ENCODE measurements around the gene RMND1. TPM values are rescaled to one million over a fixed set of nuclear protein-coding genes. Genes with fewer than 3 reads are reported as not detected.

RMND1 gene
- total RNA-seq, 2 experiments from 2014 or later, result 6.5 to 7.5 TPM

- H3K27me3 Mint-ChIP-seq, result peaks cover 40% of the 10 kb centered on the region
- DNase-seq (no peak), ATAC-seq (ENCODE audit: poor library complexity) (no peak)
- Histone ChIP-seq H3K4me1 (ENCODE audit: insufficient read depth, low read length) (peaks cover 14% of the 10 kb centered on the region), H3K4me3 (ENCODE audit: low read length) (no peak overlapping the region), H3K27ac (ENCODE audit: low read depth in 1 of 2, low read length in 2 of 2) (no peak overlapping the region), H3K27me3 (ENCODE audit: control insufficient read depth in 1 of 2, insufficient read depth in 2 of 2, low read length in 2 of 2) (peaks cover 13 to 29% of the 10 kb centered on the region in 2 experiments), H3K36me3 (ENCODE audit: insufficient read depth, low read length) (no peaks in the 10 kb centered on the region), H3K9me3 (ENCODE audit: control insufficient read depth in 1 of 2, insufficient read depth in 1 of 2, low read length in 2 of 2) (no peaks in the 10 kb centered on the region)
- ChIA-PET CTCF (no interaction called here), POLR2A (interaction anchor here (1.3 kb wide), 1 partner anchor 8 kb away, joined by 4 read pairs; no protein-coding TSS in a partner anchor)
- no peaks in the 10 kb centered on the region for H3K9me3 Mint-ChIP-seq
- H3K27ac Mint-ChIP-seq, result no peak overlapping the region
- no peak overlapping the region for H3K4me3 Mint-ChIP-seq
- peaks cover 17% of the 10 kb centered on the region for H3K4me1 Mint-ChIP-seq (ENCODE audit: low read depth)
- no peaks in the 10 kb centered on the region for H3K36me3 Mint-ChIP-seq (ENCODE audit: low read depth)
- no peak for TF ChIP-seq CTCF (IDR thresholded peaks at IDR 0.05)
- intact Hi-C loops (cut with DNase I, micrococcal nuclease), result no loop called here
Observed at GRCh38 chr6:151490996-151491395, 39.1 kb upstream of the RMND1 start.

- Histone ChIP-seq H3K4me3 (ENCODE audit: low read length) (no peak overlapping the region), H3K27me3 (ENCODE audit: control insufficient read depth in 1 of 2, insufficient read depth in 2 of 2, low read length in 2 of 2) (peaks cover 2 to 4% of the 10 kb centered on the region in 2 experiments), H3K4me1 (ENCODE audit: insufficient read depth, low read length) (peaks cover under 1% of the 10 kb centered on the region), H3K36me3 (ENCODE audit: insufficient read depth, low read length) (no peaks in the 10 kb centered on the region), H3K9me3 (ENCODE audit: control insufficient read depth in 1 of 2, insufficient read depth in 1 of 2, low read length in 2 of 2) (no peaks in the 10 kb centered on the region), H3K27ac (ENCODE audit: low read depth in 1 of 2, low read length in 2 of 2) (no peak overlapping the region)
- no peak for DNase-seq
- intact Hi-C loops (cut with DNase I, micrococcal nuclease), result no loop called here
- ChIA-PET CTCF (no interaction called here), POLR2A (no interaction called here)
- H3K4me3 Mint-ChIP-seq, result no peak overlapping the region
- peaks cover 9% of the 10 kb centered on the region for H3K4me1 Mint-ChIP-seq (ENCODE audit: low read depth)
- no peak for TF ChIP-seq CTCF (IDR thresholded peaks at IDR 0.05)
- H3K27ac Mint-ChIP-seq, result no peak overlapping the region
- ATAC-seq (ENCODE audit: poor library complexity), result no peak
- H3K36me3 Mint-ChIP-seq (ENCODE audit: low read depth), result no peaks in the 10 kb centered on the region
- H3K27me3 Mint-ChIP-seq, result peaks cover 17% of the 10 kb centered on the region
- H3K9me3 Mint-ChIP-seq, result no peaks in the 10 kb centered on the region
Observed at GRCh38 chr6:151488226-151488625, 36.3 kb upstream of the RMND1 start.

GRCh38 chr6:151483994-151484393 is 32.1 kb upstream of the RMND1 start:
- Histone ChIP-seq H3K9me3 (ENCODE audit: control insufficient read depth in 1 of 2, insufficient read depth in 1 of 2, low read length in 2 of 2) (no peaks in the 10 kb centered on the region), H3K4me3 (ENCODE audit: low read length) (no peak overlapping the region), H3K27me3 (ENCODE audit: control insufficient read depth in 1 of 2, insufficient read depth in 2 of 2, low read length in 2 of 2) (no peaks in the 10 kb centered on the region), H3K4me1 (ENCODE audit: insufficient read depth, low read length) (peaks cover 15% of the 10 kb centered on the region), H3K36me3 (ENCODE audit: insufficient read depth, low read length) (no peaks in the 10 kb centered on the region), H3K27ac (ENCODE audit: low read depth in 1 of 2, low read length in 2 of 2) (no peak overlapping the region)
- Mint-ChIP-seq H3K36me3 (ENCODE audit: low read depth) (no peaks in the 10 kb centered on the region), H3K9me3 (no peaks in the 10 kb centered on the region), H3K4me1 (ENCODE audit: low read depth) (peaks cover 29% of the 10 kb centered on the region), H3K27me3 (no peaks in the 10 kb centered on the region), H3K27ac (no peak overlapping the region), H3K4me3 (no peak overlapping the region)
- DNase-seq, result no peak
- ChIA-PET POLR2A (no interaction called here), CTCF (interaction anchor here (1.8 kb wide), 1 partner anchor 9 kb away, joined by 3 read pairs; no protein-coding TSS in a partner anchor)
- intact Hi-C loops (cut with DNase I, micrococcal nuclease), result no loop called here
- TF ChIP-seq CTCF (IDR thresholded peaks at IDR 0.05), result no peak
- ATAC-seq (ENCODE audit: poor library complexity), result no peak
